NCI-H1092 (cell line): Measurements from ENCODE around the gene BICDL1.
"Not testable (repeated sequence)": the region's sequence is repeated elsewhere in the genome, so short reads cannot be mapped to it uniquely, and the experiment has no call there.

ENCODE experiments used
- DNase-seq: peaks from one replicate; lab custom pipeline; 2025; lab: John Stamatoyannopoulos, UW

BICDL1 gene

DNA sequence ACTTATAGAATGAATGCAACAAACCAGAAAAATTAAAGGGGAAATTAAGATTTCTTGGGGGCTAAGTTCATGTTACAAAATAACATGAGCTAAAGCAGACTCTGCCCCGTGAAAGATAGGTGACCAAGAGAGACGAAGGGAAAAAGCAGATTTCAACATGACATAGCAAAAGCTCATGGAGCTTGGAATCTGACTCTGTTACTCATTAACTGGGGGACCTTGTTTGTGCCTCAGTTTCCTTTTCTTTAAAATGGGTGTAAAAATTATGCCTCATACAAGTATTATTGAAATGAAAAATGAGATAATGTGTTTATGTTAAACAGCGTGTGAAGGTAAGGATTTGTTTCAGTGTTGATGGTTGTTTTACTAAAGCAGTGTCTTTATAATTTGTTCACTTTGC lies 11.5 kb downstream of the BICDL1 start:
- DNase-seq, result no peak

GRCh38 chr12:120006258-120006975 lies 17.4 kb downstream of the BICDL1 start:
- DNase-seq, result no peak

GRCh38 chr12:120007272-120007671 lies 18.2 kb downstream of the BICDL1 start:
- no peak for DNase-seq

- no peak for DNase-seq
Observed at GRCh38 chr12:120010661-120011230, 21.7 kb downstream of the BICDL1 start.

DNA sequence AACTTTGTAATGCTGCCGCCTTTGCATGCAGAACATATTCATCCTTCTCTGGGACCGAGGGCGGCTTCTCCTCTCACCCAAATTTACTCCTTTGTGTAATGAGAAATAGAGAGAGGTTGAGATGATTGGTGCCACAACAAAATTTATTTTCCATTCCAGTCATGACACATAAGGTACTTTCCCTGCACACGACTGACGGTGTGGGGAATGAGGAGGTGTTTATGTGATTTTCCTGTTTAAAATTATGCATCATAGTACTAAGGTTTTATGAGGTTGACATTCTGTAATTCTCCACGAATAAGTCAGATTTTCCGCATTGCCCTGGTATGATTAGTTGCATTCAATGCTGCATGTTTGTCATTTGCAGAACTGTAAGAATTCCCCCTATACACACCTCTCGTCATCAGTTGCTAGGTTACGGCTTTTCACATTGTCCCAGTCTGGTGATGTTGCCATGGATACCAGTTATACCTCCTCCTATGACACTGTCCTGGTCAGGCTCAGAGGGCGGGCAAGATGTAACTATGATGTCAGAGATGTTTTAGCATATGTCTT lies 23.1 kb downstream of the BICDL1 start:
- DNase-seq, result no peak

- no peak for DNase-seq
Observed at GRCh38 chr12:120013659-120014380, 24.8 kb downstream of the BICDL1 start.

DNA sequence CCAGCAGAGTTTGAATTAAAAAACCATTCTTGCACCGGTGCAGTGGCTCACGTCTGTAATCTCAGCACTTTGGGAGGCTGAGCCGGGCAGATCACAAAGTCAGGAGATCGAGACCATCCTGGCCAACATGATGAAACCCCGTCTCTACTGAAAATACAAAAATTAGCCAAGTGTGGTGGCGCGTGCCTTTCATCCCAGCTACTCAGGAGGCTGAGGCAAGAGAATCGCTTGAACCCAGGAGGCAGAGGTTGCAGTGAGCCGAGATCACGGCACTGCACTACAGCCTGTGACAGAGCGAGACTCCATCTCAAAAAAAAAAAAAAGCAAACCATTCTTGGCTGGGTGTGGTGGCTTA lies 25.3 kb downstream of the BICDL1 start:
- not testable (repeated sequence) for DNase-seq

- DNase-seq, result no peak
Observed at GRCh38 chr12:120015313-120015712, 26.3 kb downstream of the BICDL1 start.

DNA sequence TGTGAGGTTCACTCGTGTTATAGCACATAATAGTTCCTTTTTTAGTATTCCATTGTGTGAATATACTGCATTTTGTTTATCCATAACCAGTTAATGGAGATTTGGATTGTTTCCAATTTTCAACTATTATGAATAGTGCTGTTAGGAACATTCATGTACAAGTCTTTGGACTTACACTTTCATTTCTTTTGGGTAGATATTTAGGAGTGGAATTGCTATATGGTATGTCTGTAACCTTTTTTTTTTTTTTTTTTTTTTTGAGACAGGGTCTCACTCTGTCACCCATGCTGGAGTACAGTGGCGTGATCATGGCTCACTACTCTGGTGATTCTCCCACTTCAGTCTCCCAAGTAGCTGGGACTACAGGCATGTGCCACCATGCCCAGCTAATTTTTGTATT lies 27.2 kb downstream of the BICDL1 start:
- DNase-seq, result not testable (repeated sequence)

DNA sequence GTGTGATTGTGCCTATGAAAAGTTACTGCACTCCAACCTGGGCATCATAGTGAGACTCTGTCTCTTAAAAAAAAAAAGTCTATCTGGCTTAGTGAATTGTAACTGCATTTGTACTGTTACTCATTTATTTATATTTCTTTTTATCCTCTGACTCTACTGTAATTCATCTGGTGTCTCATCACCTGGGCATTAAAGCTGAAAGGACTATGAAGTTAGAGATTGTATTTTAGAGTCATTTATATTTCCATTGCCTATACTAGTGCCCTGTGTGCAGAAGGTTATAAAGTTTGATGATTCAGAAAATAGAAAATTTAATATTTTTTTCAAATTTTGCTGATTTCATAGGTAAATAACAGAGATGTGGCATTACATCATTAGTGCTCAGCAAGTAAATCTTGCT lies 30.2 kb downstream of the BICDL1 start:
- no peak for DNase-seq

GRCh38 chr12:120019938-120020337 lies 30.9 kb downstream of the BICDL1 start:
- no peak for DNase-seq

DNA sequence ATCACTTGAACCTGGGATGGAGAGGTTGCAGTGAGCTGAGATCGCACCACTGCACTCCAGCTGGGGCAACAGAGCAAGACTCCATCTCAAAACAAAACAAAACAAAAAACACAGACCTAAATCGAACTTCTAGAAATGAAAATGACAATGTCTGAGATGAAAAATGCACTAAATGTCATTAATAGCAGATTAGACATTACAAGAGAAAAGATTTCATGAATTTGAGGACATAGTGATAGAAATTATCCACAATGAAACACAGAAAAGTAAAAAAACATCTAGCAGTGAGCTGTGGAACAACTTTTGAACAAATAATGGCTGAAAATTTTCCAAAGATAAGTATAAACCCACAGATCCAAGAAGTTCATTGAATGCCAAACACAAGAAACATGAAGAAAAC lies 35.2 kb downstream of the BICDL1 start:
- no peak for DNase-seq

- no peak for DNase-seq
Observed at GRCh38 chr12:120025640-120026039, 36.6 kb downstream of the BICDL1 start.

DNA sequence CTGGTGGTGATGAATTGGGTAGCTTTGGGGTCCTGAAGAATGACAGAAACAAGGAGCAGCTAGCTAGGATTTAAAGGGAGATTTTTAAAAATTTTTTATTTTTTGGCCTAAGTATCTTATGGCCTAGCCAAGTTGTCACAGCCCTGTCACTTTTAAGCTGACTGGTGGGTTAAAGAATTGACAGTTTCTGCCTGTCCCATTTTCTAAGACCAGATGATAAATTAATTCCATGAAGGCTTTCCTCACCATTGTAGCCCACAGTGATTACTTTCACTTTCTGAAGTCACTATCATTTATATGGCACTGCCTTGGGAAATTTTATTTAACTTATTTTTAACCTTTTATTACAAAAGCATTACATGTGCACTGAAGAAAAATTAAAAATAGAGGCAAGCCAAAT lies 43.2 kb downstream of the BICDL1 start:
- no peak for DNase-seq

DNA sequence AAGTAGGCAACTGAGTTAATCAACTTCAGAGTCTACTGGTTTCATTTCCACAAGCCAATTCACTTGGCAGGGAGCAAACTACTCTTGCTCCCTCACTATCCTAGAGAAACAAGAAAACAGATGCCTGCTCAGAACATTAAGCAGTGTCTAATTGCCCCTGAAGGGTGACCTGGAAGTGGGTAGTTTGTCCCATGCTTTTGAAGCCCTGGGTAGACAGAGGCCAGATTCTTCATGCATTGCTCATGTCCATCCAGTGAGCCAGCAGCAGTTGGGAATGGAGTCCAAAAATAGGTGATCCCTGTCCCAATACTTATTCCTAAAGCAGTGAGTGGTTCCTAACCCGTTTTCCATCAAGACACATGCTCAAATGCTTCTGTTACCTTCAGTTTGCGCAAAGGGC lies 48.8 kb downstream of the BICDL1 start:
- no peak for DNase-seq

- DNase-seq, result no peak
Observed at GRCh38 chr12:120039711-120040110, 50.7 kb downstream of the BICDL1 start.

- DNase-seq, result no peak
Observed at GRCh38 chr12:120041386-120042231, 52.6 kb downstream of the BICDL1 start.

GRCh38 chr12:120045367-120045766 lies 56.3 kb downstream of the BICDL1 start:
- DNase-seq, result not testable (repeated sequence)

- DNase-seq, result no peak
Observed at GRCh38 chr12:120047072-120047471, 58.0 kb downstream of the BICDL1 start.

- DNase-seq, result no peak
Observed at GRCh38 chr12:120048263-120048662, 59.2 kb downstream of the BICDL1 start.

DNA sequence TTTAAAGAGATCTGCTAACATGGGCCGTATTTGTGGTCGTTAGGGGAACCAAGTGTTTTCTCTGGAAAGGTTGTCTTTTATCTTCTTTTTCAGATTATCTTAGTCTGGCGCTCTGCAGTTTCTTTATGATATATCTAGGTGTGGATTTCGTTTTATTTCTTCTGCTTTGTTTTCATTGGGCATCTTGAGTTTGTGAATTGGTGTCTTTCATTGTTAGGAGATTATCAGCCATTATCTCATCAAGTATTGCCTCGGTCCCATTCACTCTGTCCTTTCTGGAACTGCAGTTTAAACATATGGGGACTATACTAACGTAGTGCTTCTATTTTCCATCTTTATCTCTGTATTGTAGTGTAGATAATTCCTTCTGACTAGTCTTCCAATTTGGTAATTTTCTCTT lies 60.4 kb downstream of the BICDL1 start:
- DNase-seq, result no peak

DNA sequence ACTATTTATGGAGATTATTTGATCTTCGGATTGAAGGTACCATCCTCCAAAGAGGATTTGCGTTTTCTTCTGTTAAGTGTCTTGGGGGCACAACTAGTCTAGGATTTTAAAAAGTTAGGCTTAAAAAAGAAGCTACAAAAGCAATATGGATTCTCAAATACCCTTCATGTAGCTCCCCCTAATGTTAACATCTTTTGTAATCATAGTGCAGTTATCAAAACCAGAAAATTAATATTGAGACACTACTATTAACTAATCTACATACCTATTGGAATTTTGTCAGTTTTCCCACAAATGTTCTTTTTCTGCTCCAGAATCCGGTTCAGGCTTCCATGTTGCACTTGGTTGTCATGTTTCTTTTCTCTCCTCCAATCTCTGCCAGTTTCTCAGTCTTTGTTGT lies 62.5 kb downstream of the BICDL1 start:
- DNase-seq, result no peak
